ENCODE data around the gene CD19.

CD19 gene

GRCh38 chr16:28980929-28981328 lies 49.2 kb downstream of the CD19 start:
- TF ChIP-seq, protein P1, sequence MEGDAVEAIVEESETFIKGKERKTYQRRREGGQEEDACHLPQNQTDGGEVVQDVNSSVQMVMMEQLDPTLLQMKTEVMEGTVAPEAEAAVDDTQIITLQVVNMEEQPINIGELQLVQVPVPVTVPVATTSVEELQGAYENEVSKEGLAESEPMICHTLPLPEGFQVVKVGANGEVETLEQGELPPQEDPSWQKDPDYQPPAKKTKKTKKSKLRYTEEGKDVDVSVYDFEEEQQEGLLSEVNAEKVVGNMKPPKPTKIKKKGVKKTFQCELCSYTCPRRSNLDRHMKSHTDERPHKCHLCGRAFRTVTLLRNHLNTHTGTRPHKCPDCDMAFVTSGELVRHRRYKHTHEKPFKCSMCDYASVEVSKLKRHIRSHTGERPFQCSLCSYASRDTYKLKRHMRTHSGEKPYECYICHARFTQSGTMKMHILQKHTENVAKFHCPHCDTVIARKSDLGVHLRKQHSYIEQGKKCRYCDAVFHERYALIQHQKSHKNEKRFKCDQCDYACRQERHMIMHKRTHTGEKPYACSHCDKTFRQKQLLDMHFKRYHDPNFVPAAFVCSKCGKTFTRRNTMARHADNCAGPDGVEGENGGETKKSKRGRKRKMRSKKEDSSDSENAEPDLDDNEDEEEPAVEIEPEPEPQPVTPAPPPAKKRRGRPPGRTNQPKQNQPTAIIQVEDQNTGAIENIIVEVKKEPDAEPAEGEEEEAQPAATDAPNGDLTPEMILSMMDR (IDR thresholded peaks at IDR 0.05; ENCODE audit: poor library complexity, severe bottlenecking), result no peak
- Histone ChIP-seq H3K4me1 (ENCODE audit: insufficient read depth, poor library complexity, severe bottlenecking) (no peaks in the 10 kb centered on the region), H3K9me3 (ENCODE audit: severe bottlenecking) (no peaks in the 10 kb centered on the region), H3K4me3 (ENCODE audit: severe bottlenecking) (no peak overlapping the region), H3K36me3 (ENCODE audit: low read depth) (peaks cover 23% of the 10 kb centered on the region; the same call in 1 of the 2 replicates), H3K27ac (ENCODE audit: poor library complexity, severe bottlenecking) (no peak overlapping the region), H3K27me3 (ENCODE audit: insufficient read depth, poor library complexity, severe bottlenecking) (no peaks in the 10 kb centered on the region)
- DNase-seq (ENCODE audit: low spot score) (no peak), ATAC-seq (ENCODE audit: low read depth) (no peak)

GRCh38 chr16:28981517-28981916 lies 49.7 kb downstream of the CD19 start:
- H3K4me3 ChIP-seq (ENCODE audit: severe bottlenecking), result no peak overlapping the region
- no peaks in the 10 kb centered on the region for H3K4me1 ChIP-seq (ENCODE audit: insufficient read depth, poor library complexity, severe bottlenecking)
- no peak overlapping the region for H3K27ac ChIP-seq (ENCODE audit: poor library complexity, severe bottlenecking)
- ATAC-seq (ENCODE audit: low read depth) (no peak), DNase-seq (ENCODE audit: low spot score) (no peak)
- H3K36me3 ChIP-seq (ENCODE audit: low read depth), result peaks cover 23% of the 10 kb centered on the region; the same call in 1 of the 2 replicates
- TF ChIP-seq, protein P1 (IDR thresholded peaks at IDR 0.05; ENCODE audit: poor library complexity, severe bottlenecking), result peak; percentile 35
- H3K27me3 ChIP-seq (ENCODE audit: insufficient read depth, poor library complexity, severe bottlenecking), result no peaks in the 10 kb centered on the region
- H3K9me3 ChIP-seq (ENCODE audit: severe bottlenecking), result no peaks in the 10 kb centered on the region

DNA sequence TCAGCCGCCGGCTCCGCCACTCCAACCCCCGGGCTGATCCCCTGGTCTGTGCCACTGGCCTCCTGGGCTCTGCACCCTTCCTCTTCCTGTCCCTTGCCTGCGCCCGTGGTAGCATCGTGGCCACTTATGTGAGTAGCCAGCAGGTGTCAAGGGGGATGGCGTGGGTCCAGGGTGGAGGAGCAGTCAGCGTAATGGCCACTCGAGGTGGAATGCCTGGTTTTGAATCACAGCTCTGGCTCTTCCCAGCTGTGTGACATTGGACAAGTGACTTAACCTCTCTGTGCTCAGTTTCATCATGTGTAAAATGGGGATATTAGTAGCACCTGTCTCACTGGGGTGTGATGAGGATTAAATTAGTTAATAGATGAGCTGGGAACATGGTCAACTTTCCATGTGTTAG lies 50.6 kb downstream of the CD19 start:
- no peaks in the 10 kb centered on the region for H3K9me3 ChIP-seq (ENCODE audit: severe bottlenecking)
- H3K36me3 ChIP-seq (ENCODE audit: low read depth), result peaks cover 26% of the 10 kb centered on the region
- H3K4me3 ChIP-seq (ENCODE audit: severe bottlenecking), result no peak overlapping the region
- TF ChIP-seq, protein P1 (IDR thresholded peaks at IDR 0.05; ENCODE audit: poor library complexity, severe bottlenecking), result no peak
- ATAC-seq (ENCODE audit: low read depth) (no peak), DNase-seq (ENCODE audit: low spot score) (peak; percentile 58)
- no peaks in the 10 kb centered on the region for H3K27me3 ChIP-seq (ENCODE audit: insufficient read depth, poor library complexity, severe bottlenecking)
- no peaks in the 10 kb centered on the region for H3K4me1 ChIP-seq (ENCODE audit: insufficient read depth, poor library complexity, severe bottlenecking)
- no peak overlapping the region for H3K27ac ChIP-seq (ENCODE audit: poor library complexity, severe bottlenecking)

GRCh38 chr16:28982949-28983348 lies 51.2 kb downstream of the CD19 start:
- ATAC-seq (ENCODE audit: low read depth) (no peak), DNase-seq (ENCODE audit: low spot score) (no peak)
- no peak overlapping the region for H3K4me3 ChIP-seq (ENCODE audit: severe bottlenecking)
- no peaks in the 10 kb centered on the region for H3K4me1 ChIP-seq (ENCODE audit: insufficient read depth, poor library complexity, severe bottlenecking)
- no peak overlapping the region for H3K27ac ChIP-seq (ENCODE audit: poor library complexity, severe bottlenecking)
- peaks cover 28% of the 10 kb centered on the region for H3K36me3 ChIP-seq (ENCODE audit: low read depth)
- no peaks in the 10 kb centered on the region for H3K9me3 ChIP-seq (ENCODE audit: severe bottlenecking)
- H3K27me3 ChIP-seq (ENCODE audit: insufficient read depth, poor library complexity, severe bottlenecking), result no peaks in the 10 kb centered on the region
- TF ChIP-seq, protein P1 (IDR thresholded peaks at IDR 0.05; ENCODE audit: poor library complexity, severe bottlenecking), result no peak

GRCh38 chr16:28983644-28984043 lies 51.9 kb downstream of the CD19 start:
- Histone ChIP-seq H3K4me1 (ENCODE audit: insufficient read depth, poor library complexity, severe bottlenecking) (no peaks in the 10 kb centered on the region), H3K27me3 (ENCODE audit: insufficient read depth, poor library complexity, severe bottlenecking) (no peaks in the 10 kb centered on the region), H3K27ac (ENCODE audit: poor library complexity, severe bottlenecking) (no peak overlapping the region), H3K36me3 (ENCODE audit: low read depth) (peaks cover 28% of the 10 kb centered on the region), H3K9me3 (ENCODE audit: severe bottlenecking) (no peaks in the 10 kb centered on the region), H3K4me3 (ENCODE audit: severe bottlenecking) (no peak overlapping the region)
- ATAC-seq (ENCODE audit: low read depth) (no peak), DNase-seq (ENCODE audit: low spot score) (peak; percentile 60)
- TF ChIP-seq, protein P1 (IDR thresholded peaks at IDR 0.05; ENCODE audit: poor library complexity, severe bottlenecking), result no peak
